Upper lobe of left lung (tissue), 6 donors: ENCODE data around the gene KLHL8. TPM values are rescaled to one million over a fixed set of nuclear protein-coding genes. Genes with fewer than 3 reads are reported as not detected.

Source experiments
- ATAC-seq, 2 donors: fragments of 200-7000 bp; cut with Tn5 transposase; one replicate each; pipeline ENCODE4 v1.9.1; 2022; ENCODE audit warnings: mild to moderate bottlenecking in 2 of 2, moderate library complexity in 2 of 2; ENCODE audit not compliant: low FRiP score in 2 of 2
- DNase-seq, 2 donors: peaks; one replicate each; pipeline ENCODE4 v3.0.0-alpha.2; 2019 to 2020
- H3K27ac ChIP-seq, 4 donors: fragments of 200-600 bp; sonication (generic); one replicate each; pipeline ENCODE4 v1.5.1; 2016 to 2019
- H3K27me3 ChIP-seq, 4 donors: fragments of 200-600 bp; sonication (generic); one replicate each; pipeline ENCODE4 v1.5.1; 2017 to 2019
- H3K36me3 ChIP-seq, 4 donors: fragments of 200-600 bp; sonication (generic); one replicate each; pipeline ENCODE4 v1.5.1; 2016 to 2019
- H3K4me1 ChIP-seq, 4 donors: fragments of 200-600 bp; sonication (generic); one replicate each; pipeline ENCODE4 v1.5.1; 2018 to 2019
- H3K4me3 ChIP-seq, 4 donors: fragments of 200-600 bp; sonication (generic); one replicate each; pipeline ENCODE4 v1.5.1; 2017 to 2019; ENCODE audit warnings: mild to moderate bottlenecking in 2 of 4, moderate library complexity in 1 of 4
- H3K9me3 ChIP-seq, 4 donors: fragments of 200-600 bp; sonication (generic); one replicate each; pipeline ENCODE4 v1.5.1; 2018 to 2019
- CTCF ChIP-seq, 6 experiments: fragments of 450-650 bp in 4 of 6; fragments of 200-600 bp in 2 of 6; sonication (generic) in 2 of 6; IDR thresholded peaks; one replicate each; pipeline ENCODE4 v1.5.1; 2016 to 2019; ENCODE audit warnings: antibody characterized with exemption in 6 of 6
- EP300 ChIP-seq, 4 donors: sonication (generic); formaldehyde crosslinking; IDR thresholded peaks; one replicate each; pipeline ENCODE4 v1.5.1; 2017; ENCODE audit warnings: antibody characterized with exemption in 4 of 4, control low read depth in 2 of 4
- POLR2A ChIP-seq, 4 donors: fragments of 450-650 bp; IDR thresholded peaks; one replicate each; pipeline ENCODE4 v1.5.1; 2016 to 2017; ENCODE audit warnings: antibody characterized with exemption in 4 of 4, mild to moderate bottlenecking in 2 of 4
- POLR2AphosphoS5 ChIP-seq, 2 donors: sonication (generic); formaldehyde crosslinking; IDR thresholded peaks; one replicate each; pipeline ENCODE4 v1.5.1; 2017; ENCODE audit warnings: antibody characterized with exemption in 2 of 2
- WGBS, 2 donors: methylation state at CpG; one replicate each; pipeline ENCODE4 v1.1.5; 2017 to 2018; 5-methylcytosine and 5-hydroxymethylcytosine counted together
- total RNA-seq, 6 donors: library from RNA; depleted of rRNA in 4 of 6; stranded (reverse); fragments of >200 nt in 4 of 6; gene quantifications; one replicate each; pipeline versions ENCODE4 v1.1.0 to v1.2.1, GENCODE V29; 2016 to 2021
- donor health status: DM: no; HTN: no; CAD: no; lungs with moderate emphysema.
- donor health status: DM: no; HTN: yes; CAD: no; lungs with severe emphysema.

KLHL8 gene
- total RNA-seq, 6 donors from 2014 or later: 8.2 to 18.8 (median 11.9) TPM

GRCh38 chr4:87180767-87181166 lies 39.7 kb downstream of the KLHL8 start:
- Histone ChIP-seq H3K27ac (no peak overlapping the region), H3K36me3 (peaks cover 0 to 4% (median 0%) of the 10 kb centered on the region in 4 donors), H3K4me1 (no peaks in the 10 kb centered on the region), H3K27me3 (no peaks in the 10 kb centered on the region), H3K9me3 (no peaks in the 10 kb centered on the region), H3K4me3 (no peak overlapping the region)
- 95 to 96% methylated on average over 2 of the region's 2 CpGs for WGBS, 2 donors
- TF ChIP-seq POLR2A (IDR thresholded peaks at IDR 0.05) (no peak), POLR2AphosphoS5 (IDR thresholded peaks at IDR 0.05) (no peak), CTCF (IDR thresholded peaks at IDR 0.05) (no peak), EP300 (IDR thresholded peaks at IDR 0.05) (no peak)
- ATAC-seq (no peak), DNase-seq (no peak)

- 68 to 71% methylated on average over 1 of the region's 1 CpG for WGBS, 2 donors
- Histone ChIP-seq H3K4me1 (no peaks in the 10 kb centered on the region), H3K36me3 (peaks cover 0 to 4% (median 0%) of the 10 kb centered on the region in 4 donors), H3K4me3 (no peak overlapping the region), H3K27ac (no peak overlapping the region), H3K9me3 (no peaks in the 10 kb centered on the region), H3K27me3 (no peaks in the 10 kb centered on the region)
- ATAC-seq (no peak), DNase-seq (no peak)
- TF ChIP-seq POLR2AphosphoS5 (IDR thresholded peaks at IDR 0.05) (no peak), CTCF (IDR thresholded peaks at IDR 0.05) (no peak), EP300 (IDR thresholded peaks at IDR 0.05) (no peak), POLR2A (IDR thresholded peaks at IDR 0.05) (no peak)
Observed at GRCh38 chr4:87179751-87180150, 40.7 kb downstream of the KLHL8 start.

GRCh38 chr4:87174672-87175071 lies 45.7 kb downstream of the KLHL8 start:
- TF ChIP-seq POLR2AphosphoS5 (IDR thresholded peaks at IDR 0.05) (no peak), POLR2A (IDR thresholded peaks at IDR 0.05) (no peak), EP300 (IDR thresholded peaks at IDR 0.05) (no peak), CTCF (IDR thresholded peaks at IDR 0.05) (no peak)
- Histone ChIP-seq H3K4me1 (no peaks in the 10 kb centered on the region), H3K9me3 (no peaks in the 10 kb centered on the region), H3K36me3 (peaks cover 0 to 10% (median under 1%) of the 10 kb centered on the region in 4 donors), H3K4me3 (no peak overlapping the region), H3K27me3 (no peaks in the 10 kb centered on the region), H3K27ac (no peak overlapping the region)
- WGBS, 2 donors: 92% methylated on average over 2 of the region's 2 CpGs
- ATAC-seq (no peak), DNase-seq (no peak)

GRCh38 chr4:87171944-87172343 lies 48.5 kb downstream of the KLHL8 start:
- H3K4me3 ChIP-seq: no peak overlapping the region
- H3K27me3 ChIP-seq: no peaks in the 10 kb centered on the region
- H3K9me3 ChIP-seq: no peaks in the 10 kb centered on the region
- TF ChIP-seq CTCF (IDR thresholded peaks at IDR 0.05): no peak
- no peak for TF ChIP-seq POLR2AphosphoS5 (IDR thresholded peaks at IDR 0.05)
- TF ChIP-seq POLR2A (IDR thresholded peaks at IDR 0.05): no peak
- no peak for TF ChIP-seq EP300 (IDR thresholded peaks at IDR 0.05)
- ATAC-seq: no peak
- no peak for DNase-seq
- no peaks in the 10 kb centered on the region for H3K4me1 ChIP-seq
- 98% methylated on average over 2 of the region's 2 CpGs for WGBS, 2 donors
- peaks cover 0 to 21% (median 4%) of the 10 kb centered on the region in 4 donors for H3K36me3 ChIP-seq
- no peak overlapping the region for H3K27ac ChIP-seq

GRCh38 chr4:87166296-87166854 lies 54.0 kb downstream of the KLHL8 start:
- 88 to 91% methylated on average over 2 to 3 of the region's 3 CpGs for WGBS, 2 donors
- DNase-seq (no peak), ATAC-seq (no peak)
- peaks cover 0 to 31% (median 6%) of the 10 kb centered on the region in 4 donors for H3K36me3 ChIP-seq
- H3K9me3 ChIP-seq: no peaks in the 10 kb centered on the region
- no peak overlapping the region for H3K27ac ChIP-seq
- no peaks in the 10 kb centered on the region for H3K27me3 ChIP-seq
- TF ChIP-seq POLR2A (IDR thresholded peaks at IDR 0.05) (no peak), EP300 (IDR thresholded peaks at IDR 0.05) (no peak), CTCF (IDR thresholded peaks at IDR 0.05) (no peak), POLR2AphosphoS5 (IDR thresholded peaks at IDR 0.05) (no peak)
- no peaks in the 10 kb centered on the region for H3K4me1 ChIP-seq
- no peak overlapping the region for H3K4me3 ChIP-seq
